ENCODE results near the gene PRKN. TPM values are rescaled to one million over a fixed set of nuclear protein-coding genes. Genes with fewer than 3 reads are reported as not detected.

PRKN gene
- total RNA-seq, 1 experiment from 2014 or later: 2.0 TPM

- Histone ChIP-seq H3K9me3 (ENCODE audit: control insufficient read depth, low read depth, low read length) (no peaks in the 10 kb centered on the region), H3K23ac (ENCODE audit: insufficient read length, low read depth, low read length) (no peak overlapping the region), H4K91ac (ENCODE audit: insufficient read length, low read depth, low read length) (no peak overlapping the region), H3K23me2 (ENCODE audit: insufficient read length, low read depth, low read length, poor library complexity, severe bottlenecking) (no peaks in the 10 kb centered on the region), H3K27ac (ENCODE audit: insufficient read length, low read depth, low read length) (no peak overlapping the region), H3K79me2 (ENCODE audit: insufficient read depth, low read length) (no peaks in the 10 kb centered on the region), H3K4ac (ENCODE audit: low read depth, low read length) (no peak overlapping the region), H3K56ac (ENCODE audit: insufficient read length, low read depth, low read length) (no peak overlapping the region), H4K8ac (replicated peaks; ENCODE audit: insufficient read length, low read depth, low read length) (no peak overlapping the region), H3K79me1 (ENCODE audit: insufficient read depth, low read depth, low read length, poor library complexity, severe bottlenecking) (no peaks in the 10 kb centered on the region), H2BK15ac (ENCODE audit: low read depth, low read length) (no peak overlapping the region), H2BK120ac (ENCODE audit: low read depth, low read length, poor library complexity, severe bottlenecking) (no peak overlapping the region), H2BK20ac (ENCODE audit: low read depth, low read length, poor library complexity, severe bottlenecking) (no peak overlapping the region), H2AFZ (ENCODE audit: low read length) (no peak overlapping the region), H3K9ac (ENCODE audit: extremely low read depth, insufficient read length, low read length) (no peak overlapping the region), H3K14ac (ENCODE audit: insufficient read depth, low read length) (no peak overlapping the region), H3K4me2 (ENCODE audit: insufficient read depth, insufficient read length, low read length) (no peak overlapping the region), H3K18ac (ENCODE audit: insufficient read length, low read depth, low read length) (no peak overlapping the region), H4K5ac (ENCODE audit: insufficient read length, low read depth, low read length) (no peak overlapping the region), H3K27me3 (ENCODE audit: insufficient read depth, low read length) (no peaks in the 10 kb centered on the region), H2BK12ac (ENCODE audit: insufficient read length, low read depth, low read length) (no peak overlapping the region), H4K20me1 (ENCODE audit: control insufficient read depth, insufficient read depth, insufficient read length) (no peaks in the 10 kb centered on the region), H2AK5ac (ENCODE audit: insufficient read length, low read length) (no peak overlapping the region), H3K4me1 (ENCODE audit: insufficient read depth, low read length) (peaks cover 3% of the 10 kb centered on the region; the same call in 1 of the 2 replicates), H2BK5ac (ENCODE audit: insufficient read length, low read length) (no peak overlapping the region), H3T11ph (ENCODE audit: low read length) (no peak overlapping the region)
- Mint-ChIP-seq H3K4me3 (no peak overlapping the region), H3K27me3 (ENCODE audit: low read depth) (no peaks in the 10 kb centered on the region), H3K9me3 (no peaks in the 10 kb centered on the region), H3K27ac (no peak overlapping the region), H3K4me1 (peaks cover 3% of the 10 kb centered on the region in 2 experiments; a peak in 3 of 4 replicates), H3K36me3 (ENCODE audit: insufficient read depth in 1 of 3, low read depth in 3 of 3) (no peaks in the 10 kb centered on the region; a peak in 1 of 7 replicates)
- no peak for TF ChIP-seq CTCF (conservative IDR thresholded peaks at IDR 0.05)
- no peak for DNase-seq
- WGBS (ENCODE audit: extremely low coverage, insufficient read length, low lambda C conversion rate): no CpG with 5 or more reads among the region's 4 CpGs
Measured at GRCh38 chr6:162187168-162187935, 540.2 kb downstream of the PRKN start.
